HCEC 1CT (cell line): ENCODE data around the gene MRM1.

Experiments used
- DNase-seq: peaks from one replicate; pipeline ENCODE4 v3.0.0-alpha.2; 2017

MRM1 gene

GRCh38 chr17:36632916-36633771, 31.8 kb downstream of the MRM1 start:
- DNase-seq, result no peak

DNA sequence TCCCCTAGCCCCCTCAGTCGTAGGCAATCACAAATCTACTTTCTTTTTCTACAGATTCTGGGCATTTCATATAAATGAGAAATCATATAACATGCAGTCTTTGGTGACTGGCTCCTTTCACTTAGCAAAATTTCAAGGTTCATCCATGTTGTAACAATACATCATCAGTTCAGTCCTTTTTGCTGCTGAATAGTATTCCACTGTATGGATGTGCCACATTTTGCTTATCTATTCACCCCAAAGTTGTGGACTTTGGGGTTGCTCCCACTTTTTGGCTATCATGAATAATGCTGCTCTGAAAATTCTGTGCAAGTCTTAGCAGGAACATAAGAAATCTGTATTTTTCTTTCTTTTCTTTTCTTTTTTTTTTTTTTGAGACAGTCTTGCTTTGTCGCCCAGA, 39.0 kb downstream of the MRM1 start:
- no peak for DNase-seq

DNA sequence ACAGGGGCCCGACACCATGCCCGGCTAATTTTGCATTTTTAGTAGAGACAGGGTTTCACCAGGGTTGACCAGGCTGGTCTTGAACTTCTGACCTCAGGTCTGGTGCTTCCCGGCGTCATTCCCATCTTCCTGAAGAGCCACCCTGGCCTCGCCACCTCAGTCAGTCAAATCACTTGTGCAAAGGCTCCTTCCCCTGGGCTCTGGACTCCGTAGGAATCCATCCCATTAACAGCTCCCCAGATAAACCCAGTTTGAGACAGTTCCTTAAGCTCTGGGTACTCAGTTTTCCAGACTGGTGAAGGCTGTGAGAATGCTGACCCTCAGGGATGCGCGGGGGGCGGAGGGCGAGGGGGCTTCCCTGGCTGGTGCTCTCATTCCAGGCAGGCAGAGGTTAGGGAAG, 39.5 kb downstream of the MRM1 start:
- no peak for DNase-seq

DNA sequence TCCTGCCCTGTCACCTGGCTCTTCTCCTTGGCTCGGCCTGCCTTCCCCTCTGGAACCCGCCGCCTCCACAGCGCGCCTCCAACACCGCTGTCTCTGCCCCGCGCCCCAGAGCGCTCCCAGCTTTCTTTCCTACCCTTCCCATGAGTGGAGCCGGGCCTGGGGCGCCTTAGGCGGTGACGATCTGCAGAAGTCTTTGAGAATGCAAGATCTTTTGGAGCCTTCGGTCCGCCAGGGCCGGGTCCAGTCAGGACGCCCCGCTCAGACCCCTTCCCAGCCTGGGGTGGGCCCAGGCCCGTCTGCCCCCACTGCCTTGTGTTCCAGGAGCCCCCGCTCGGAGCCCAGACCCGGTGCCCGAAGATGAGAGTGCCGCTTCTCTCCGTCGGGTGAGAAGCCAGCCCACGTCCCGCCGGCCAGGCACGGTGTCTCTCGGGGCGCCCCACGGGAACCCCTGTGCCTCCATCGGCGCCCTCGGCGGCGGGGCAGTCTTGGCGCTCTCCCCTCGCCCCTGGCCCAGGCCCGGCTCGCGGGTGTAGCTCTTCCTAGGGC, 40.0 kb downstream of the MRM1 start:
- DNase-seq, result no peak

DNA sequence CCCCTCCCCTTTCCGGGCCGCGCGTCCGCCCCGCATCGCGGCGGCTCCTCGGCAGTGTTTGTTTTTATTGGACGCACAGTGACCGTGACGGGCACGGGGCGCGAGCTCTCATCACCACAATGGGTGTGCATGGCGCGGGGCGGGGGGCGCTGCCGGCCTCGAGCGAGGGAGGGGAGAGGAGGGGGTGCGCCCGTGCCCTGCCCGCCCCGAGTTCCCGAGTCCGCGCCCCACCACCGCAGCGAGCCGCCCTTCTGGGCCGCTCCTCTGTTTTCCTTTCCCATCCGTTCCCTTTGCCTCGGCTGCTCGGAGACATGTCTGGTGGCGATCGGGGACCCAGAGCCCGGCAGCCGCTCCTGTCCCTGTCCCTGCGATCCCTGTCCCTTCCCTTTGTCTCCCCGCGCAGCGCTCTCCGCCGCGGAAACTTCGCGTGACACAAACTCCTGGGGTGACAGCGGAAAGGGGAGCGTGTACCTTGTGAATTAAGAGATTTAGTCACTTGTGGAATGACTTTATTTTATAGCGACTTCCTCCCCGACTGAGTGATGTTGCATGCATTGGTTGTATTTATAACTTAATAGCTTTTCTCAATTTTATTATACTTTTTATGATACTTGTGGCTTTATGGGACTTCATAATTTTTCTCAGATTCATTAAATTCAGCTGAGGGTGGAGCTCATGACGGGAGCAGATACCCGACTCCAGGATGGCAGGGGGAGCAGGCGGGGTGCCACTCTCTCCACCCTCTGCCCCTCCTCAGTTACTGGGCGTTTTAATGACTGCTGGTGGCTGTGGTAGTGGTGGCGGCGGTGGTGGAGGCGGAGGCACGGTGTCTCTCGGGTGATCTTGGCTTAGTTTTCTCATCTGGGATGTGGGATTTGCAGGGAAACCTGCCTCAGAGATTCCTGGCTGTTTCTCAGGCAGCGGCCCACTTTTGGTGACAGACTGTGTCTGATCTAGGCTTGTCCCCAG, 40.8 kb downstream of the MRM1 start:
- DNase-seq, result no peak

DNA sequence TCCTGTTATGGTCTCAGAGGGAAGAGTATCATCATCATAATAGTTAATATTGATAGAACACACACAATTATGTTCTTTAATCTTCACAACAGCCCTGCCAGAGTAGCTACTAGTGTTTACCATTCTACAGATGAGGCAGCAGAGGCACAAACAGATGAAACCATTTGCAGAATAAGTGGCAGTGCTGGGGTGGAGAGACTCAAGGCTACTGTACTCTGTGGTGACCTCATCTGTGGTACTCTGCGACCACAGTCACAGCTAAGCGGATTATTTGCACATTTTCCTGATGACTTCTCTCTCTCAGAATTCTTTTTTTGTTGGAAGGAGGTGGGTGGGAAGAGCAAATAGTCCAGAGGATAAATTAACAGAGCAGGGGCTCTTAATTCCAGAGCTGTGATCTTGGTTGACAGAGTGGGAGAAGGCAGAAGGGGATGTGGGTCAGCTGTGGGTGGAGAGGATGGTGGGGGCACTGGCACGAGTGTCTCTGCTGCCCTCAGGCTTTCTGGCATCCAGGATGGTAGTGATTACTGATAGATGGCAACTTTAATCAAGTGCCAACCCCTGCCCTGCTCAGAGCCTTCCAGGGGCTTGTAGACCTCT, 41.8 kb downstream of the MRM1 start:
- DNase-seq, result no peak

GRCh38 chr17:36645422-36645821, 44.0 kb downstream of the MRM1 start:
- DNase-seq, result no peak

- no peak for DNase-seq
Observed at GRCh38 chr17:36647636-36648035, 46.3 kb downstream of the MRM1 start.

GRCh38 chr17:36650096-36650775, 48.9 kb downstream of the MRM1 start:
- no peak for DNase-seq

GRCh38 chr17:36653374-36653773, 52.0 kb downstream of the MRM1 start:
- no peak for DNase-seq

DNA sequence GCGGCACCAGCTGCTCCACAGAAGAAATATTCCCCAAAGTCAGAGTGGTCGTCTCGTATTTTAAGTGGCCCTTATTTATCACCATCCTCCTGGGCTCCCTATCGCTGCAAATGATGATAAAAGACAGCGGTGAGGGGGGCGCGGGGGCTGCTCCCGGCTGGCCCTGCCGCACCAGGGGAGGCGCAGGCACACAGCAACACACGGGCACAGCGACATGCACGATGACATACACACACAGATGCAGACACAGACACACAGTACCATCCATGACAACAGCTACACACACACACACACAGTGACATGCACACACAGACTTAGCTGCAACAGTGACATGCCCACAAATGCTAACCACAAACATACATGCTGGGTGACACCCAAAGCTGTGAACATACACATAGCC, 52.5 kb downstream of the MRM1 start:
- no peak for DNase-seq

GRCh38 chr17:36655726-36656125, 54.3 kb downstream of the MRM1 start:
- DNase-seq, result no peak

DNA sequence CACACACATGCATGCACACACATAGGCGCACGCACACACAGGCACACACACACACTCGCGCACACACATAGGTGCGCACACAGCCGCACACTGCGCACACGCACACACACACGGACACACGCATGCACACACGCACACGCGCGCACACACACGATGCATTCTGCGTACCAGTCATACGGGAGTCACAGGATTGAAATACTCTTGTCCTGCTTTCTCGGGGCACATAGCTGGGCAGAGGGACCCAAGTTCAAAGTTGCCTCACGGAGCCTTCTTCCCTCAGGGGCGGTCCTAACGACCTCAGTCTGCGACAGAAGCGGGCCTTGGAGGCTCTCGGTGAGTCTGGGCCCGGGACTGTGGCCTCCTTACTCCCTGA, 56.0 kb downstream of the MRM1 start:
- DNase-seq, result no peak

GRCh38 chr17:36657763-36658490, 56.5 kb downstream of the MRM1 start:
- DNase-seq, result no peak
